ENCODE measurements around the gene FEM1C. TPM values are rescaled to one million over a fixed set of nuclear protein-coding genes. Genes with fewer than 3 reads are reported as not detected.

FEM1C gene
- total RNA-seq, 4 donors from 2014 or later: 5.8 to 46.0 (median 40.0) TPM

GRCh38 chr5:115530426-115530825, 14.1 kb downstream of the FEM1C start:
- in situ Hi-C loops (cut with MboI; ENCODE audit: low pct_ligation_motif_present in 1 of 4, low pct_unique_long_range_greater_than_20kb in 1 of 4, low sequenced_read_pairs in 3 of 4) (no loop called here), intact Hi-C loops (cut with DNase I; ENCODE audit: low total_unique reads) (no loop called here)
- H3K9me3 ChIP-seq: no peaks in the 10 kb centered on the region
- TF ChIP-seq EP300 (IDR thresholded peaks at IDR 0.05; ENCODE audit: low read depth) (no peak), POLR2AphosphoS5 (IDR thresholded peaks at IDR 0.05) (no peak), CTCF (IDR thresholded peaks at IDR 0.05) (no peak), POLR2A (IDR thresholded peaks at IDR 0.05) (no peak)
- WGBS, 2 donors (ENCODE audit: low coverage in 1 of 2): 73 to 85% methylated on average over 3 of the region's 3 CpGs
- no peak overlapping the region for H3K27ac ChIP-seq
- no peak for DNase-seq
- peaks cover 0 to 21% (median under 1%) of the 10 kb centered on the region in 4 donors for H3K36me3 ChIP-seq
- H3K27me3 ChIP-seq: no peaks in the 10 kb centered on the region
- H3K4me3 ChIP-seq: no peak overlapping the region
- peaks cover 30 to 95% (median 56%) of the 10 kb centered on the region in 4 donors for H3K4me1 ChIP-seq

GRCh38 chr5:115526604-115527003, 18.0 kb downstream of the FEM1C start:
- Histone ChIP-seq H3K36me3 (peaks cover 0 to 31% (median 6%) of the 10 kb centered on the region in 4 donors), H3K27ac (no peak overlapping the region), H3K27me3 (no peaks in the 10 kb centered on the region), H3K9me3 (no peaks in the 10 kb centered on the region), H3K4me1 (peaks cover 23 to 95% (median 43%) of the 10 kb centered on the region in 4 donors), H3K4me3 (no peak overlapping the region)
- TF ChIP-seq EP300 (IDR thresholded peaks at IDR 0.05; ENCODE audit: low read depth): no peak
- no peak for TF ChIP-seq POLR2AphosphoS5 (IDR thresholded peaks at IDR 0.05)
- TF ChIP-seq POLR2A (IDR thresholded peaks at IDR 0.05): no peak
- no peak for TF ChIP-seq CTCF (IDR thresholded peaks at IDR 0.05)
- WGBS, 2 donors (ENCODE audit: low coverage in 1 of 2): 14 to 57% methylated on average over 2 of the region's 2 CpGs
- intact Hi-C loops (cut with DNase I; ENCODE audit: low total_unique reads): no loop called here
- in situ Hi-C loops (cut with MboI; ENCODE audit: low pct_ligation_motif_present in 1 of 4, low pct_unique_long_range_greater_than_20kb in 1 of 4, low sequenced_read_pairs in 3 of 4): no loop called here
- no peak for DNase-seq

- peaks cover 0 to 32% (median 6%) of the 10 kb centered on the region in 4 donors for H3K36me3 ChIP-seq
- intact Hi-C loops (cut with DNase I; ENCODE audit: low total_unique reads): no loop called here
- 33 to 71% methylated on average over 1 to 6 of the region's 6 CpGs for WGBS, 2 donors (ENCODE audit: low coverage in 1 of 2)
- no peaks in the 10 kb centered on the region for H3K27me3 ChIP-seq
- DNase-seq: no peak
- TF ChIP-seq POLR2AphosphoS5 (IDR thresholded peaks at IDR 0.05): no peak
- no peak for TF ChIP-seq CTCF (IDR thresholded peaks at IDR 0.05)
- TF ChIP-seq POLR2A (IDR thresholded peaks at IDR 0.05): no peak
- no peak for TF ChIP-seq EP300 (IDR thresholded peaks at IDR 0.05; ENCODE audit: low read depth)
- no peaks in the 10 kb centered on the region for H3K9me3 ChIP-seq
- H3K4me3 ChIP-seq: no peak overlapping the region
- H3K27ac ChIP-seq: peak overlapping the region; percentile 50 to 73 (median 62)
- peaks cover 8 to 73% (median 31%) of the 10 kb centered on the region in 4 donors for H3K4me1 ChIP-seq
- in situ Hi-C loops (cut with MboI; ENCODE audit: low pct_ligation_motif_present in 1 of 4, low pct_unique_long_range_greater_than_20kb in 1 of 4, low sequenced_read_pairs in 3 of 4): no loop called here
Observed at GRCh38 chr5:115524199-115524847, 20.3 kb downstream of the FEM1C start.

- Histone ChIP-seq H3K4me1 (peaks cover 5 to 59% (median 21%) of the 10 kb centered on the region in 4 donors), H3K27ac (peak overlapping the region; percentile 50 to 73 (median 62)), H3K4me3 (no peak overlapping the region), H3K9me3 (no peaks in the 10 kb centered on the region), H3K36me3 (peaks cover 0 to 27% (median 6%) of the 10 kb centered on the region in 4 donors), H3K27me3 (no peaks in the 10 kb centered on the region)
- intact Hi-C loops (cut with DNase I; ENCODE audit: low total_unique reads): no loop called here
- TF ChIP-seq POLR2AphosphoS5 (IDR thresholded peaks at IDR 0.05): peak in 2 of 3 donors; percentile 35 to 68
- no peak for TF ChIP-seq CTCF (IDR thresholded peaks at IDR 0.05)
- in situ Hi-C loops (cut with MboI; ENCODE audit: low pct_ligation_motif_present in 1 of 4, low pct_unique_long_range_greater_than_20kb in 1 of 4, low sequenced_read_pairs in 3 of 4): no loop called here
- peak; percentile 22 for DNase-seq
Observed at GRCh38 chr5:115522832-115523403, 21.7 kb downstream of the FEM1C start.
